OCI-LY3 (cell line): ENCODE results near the gene C19orf73.
"Not testable (repeated sequence)": the region's sequence is repeated elsewhere in the genome, so short reads cannot be mapped to it uniquely, and the experiment has no call there.

ENCODE experiments used
- H2AFZ ChIP-seq: fragments of 200-600, 300-600 bp; shearing (Covaris generic); 2 replicates; pipeline ENCODE4 v1.6.0; 2014; ENCODE audit warnings: antibody characterized with exemption, low read depth, low read length
- H3K27ac ChIP-seq: fragments of 200-600, 300-600 bp; sonication (generic); 2 replicates; pipeline ENCODE4 v1.5.1; 2014; ENCODE audit warnings: mild to moderate bottlenecking, low read length, moderate library complexity, mixed read lengths
- H3K27me3 ChIP-seq: fragments of 200-600, 300-600 bp; sonication (generic); 2 replicates; pipeline ENCODE4 v1.6.1; 2014; ENCODE audit warnings: low read depth, low read length, mixed read lengths
- H3K36me3 ChIP-seq: fragments of 200-600, 300-600 bp; sonication (generic); replicated peaks from 2 replicates; pipeline ENCODE3; 2014; ENCODE audit warnings: low read depth, low read length, mixed read lengths
- H3K4me1 ChIP-seq: fragments of 300-600, 200-600 bp; sonication (generic); 2 replicates; pipeline ENCODE4 v1.6.1; 2014; ENCODE audit warnings: low read length, mixed read lengths
- H3K4me2 ChIP-seq: fragments of 200-600, 300-600 bp; sonication (generic); 2 replicates; pipeline ENCODE4 v1.6.1; 2014; ENCODE audit warnings: low read length, mixed read lengths
- H3K4me3 ChIP-seq: fragments of 300-600, 200-600 bp; sonication (generic); 2 replicates; pipeline ENCODE4 v1.5.1; 2014; ENCODE audit warnings: antibody characterized with exemption, mild to moderate bottlenecking, low read length, moderate library complexity
- H3K79me2 ChIP-seq: fragments of 300-600, 200-600 bp; shearing (Covaris generic); 2 replicates; pipeline ENCODE4 v1.6.1; 2014; ENCODE audit warnings: mild to moderate bottlenecking, low read length, mixed read lengths
- H3K9ac ChIP-seq: fragments of 300-600, 200-600 bp; shearing (Covaris generic); 2 replicates; pipeline ENCODE4 v1.6.0; 2014; ENCODE audit warnings: mild to moderate bottlenecking, low read length, moderate library complexity
- H3K9me3 ChIP-seq: fragments of 200-600, 300-600 bp; shearing (Covaris generic); 2 replicates; pipeline ENCODE4 v1.6.1; 2014; ENCODE audit warnings: low read length, mixed read lengths; ENCODE audit not compliant: insufficient read depth
- H4K20me1 ChIP-seq: fragments of 200-600, 300-600 bp; sonication (generic); 2 replicates; pipeline ENCODE4 v1.6.1; 2016; ENCODE audit warnings: low read length, mixed read lengths; ENCODE audit not compliant: insufficient read depth
- EZH2phosphoT487 ChIP-seq: fragments of 200-600 bp; shearing (Covaris generic); IDR thresholded peaks from 2 replicates; pipeline ENCODE4 v1.6.1; 2018; ENCODE audit warnings: antibody characterized with exemption, mixed run types, low read depth
- TF ChIP-seq, protein P1 (sequence below): fragments of 200-600, 300-600 bp; sonication (generic); IDR thresholded peaks from 2 replicates; pipeline ENCODE4 v1.5.1; 2014; ENCODE audit warnings: antibody characterized with exemption, low read length, low read depth

The C19orf73 gene

DNA sequence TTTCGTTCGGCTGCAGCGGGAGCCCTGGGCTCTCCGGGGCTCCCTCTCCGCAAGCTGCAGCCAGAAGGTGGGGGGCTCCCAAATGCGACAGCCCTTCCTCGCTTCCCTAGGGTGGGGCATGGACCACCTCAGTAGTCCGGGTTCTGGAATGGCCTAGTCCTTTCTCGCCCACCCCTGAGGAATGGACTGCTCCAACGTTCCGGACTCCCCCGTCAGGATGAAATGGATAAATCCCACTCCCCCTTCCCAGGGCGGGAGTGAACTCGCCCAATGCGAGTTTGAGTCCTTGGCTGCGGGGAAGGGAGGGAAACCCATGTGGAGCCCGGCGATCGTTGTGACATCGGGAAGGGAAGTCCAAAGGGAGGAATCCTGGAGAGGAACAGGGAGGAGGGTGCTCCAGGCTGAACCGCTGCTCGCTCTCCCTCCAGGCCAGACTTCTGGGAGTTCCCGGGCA, 30.7 kb upstream of the C19orf73 start:
- peak overlapping the region; percentile 83 for H3K4me3 ChIP-seq
- TF ChIP-seq, protein P1, sequence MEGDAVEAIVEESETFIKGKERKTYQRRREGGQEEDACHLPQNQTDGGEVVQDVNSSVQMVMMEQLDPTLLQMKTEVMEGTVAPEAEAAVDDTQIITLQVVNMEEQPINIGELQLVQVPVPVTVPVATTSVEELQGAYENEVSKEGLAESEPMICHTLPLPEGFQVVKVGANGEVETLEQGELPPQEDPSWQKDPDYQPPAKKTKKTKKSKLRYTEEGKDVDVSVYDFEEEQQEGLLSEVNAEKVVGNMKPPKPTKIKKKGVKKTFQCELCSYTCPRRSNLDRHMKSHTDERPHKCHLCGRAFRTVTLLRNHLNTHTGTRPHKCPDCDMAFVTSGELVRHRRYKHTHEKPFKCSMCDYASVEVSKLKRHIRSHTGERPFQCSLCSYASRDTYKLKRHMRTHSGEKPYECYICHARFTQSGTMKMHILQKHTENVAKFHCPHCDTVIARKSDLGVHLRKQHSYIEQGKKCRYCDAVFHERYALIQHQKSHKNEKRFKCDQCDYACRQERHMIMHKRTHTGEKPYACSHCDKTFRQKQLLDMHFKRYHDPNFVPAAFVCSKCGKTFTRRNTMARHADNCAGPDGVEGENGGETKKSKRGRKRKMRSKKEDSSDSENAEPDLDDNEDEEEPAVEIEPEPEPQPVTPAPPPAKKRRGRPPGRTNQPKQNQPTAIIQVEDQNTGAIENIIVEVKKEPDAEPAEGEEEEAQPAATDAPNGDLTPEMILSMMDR: no peak
- TF ChIP-seq EZH2phosphoT487: no peak
- H2AFZ ChIP-seq: peak overlapping the region; percentile 86
- peak overlapping the region; percentile 88 for H3K4me2 ChIP-seq
- peaks cover 31% of the 10 kb centered on the region for H3K4me1 ChIP-seq
- H3K36me3 ChIP-seq: no peaks in the 10 kb centered on the region
- H3K27ac ChIP-seq: peak overlapping the region; percentile 74
- no peaks in the 10 kb centered on the region for H4K20me1 ChIP-seq
- H3K9me3 ChIP-seq: no peaks in the 10 kb centered on the region
- H3K79me2 ChIP-seq: no peaks in the 10 kb centered on the region
- 0 out of 2 replicates have a peak, but pooled peaks cover 3% of the 10 kb centered on the region for H3K27me3 ChIP-seq
- peak overlapping the region; percentile 76 for H3K9ac ChIP-seq

DNA sequence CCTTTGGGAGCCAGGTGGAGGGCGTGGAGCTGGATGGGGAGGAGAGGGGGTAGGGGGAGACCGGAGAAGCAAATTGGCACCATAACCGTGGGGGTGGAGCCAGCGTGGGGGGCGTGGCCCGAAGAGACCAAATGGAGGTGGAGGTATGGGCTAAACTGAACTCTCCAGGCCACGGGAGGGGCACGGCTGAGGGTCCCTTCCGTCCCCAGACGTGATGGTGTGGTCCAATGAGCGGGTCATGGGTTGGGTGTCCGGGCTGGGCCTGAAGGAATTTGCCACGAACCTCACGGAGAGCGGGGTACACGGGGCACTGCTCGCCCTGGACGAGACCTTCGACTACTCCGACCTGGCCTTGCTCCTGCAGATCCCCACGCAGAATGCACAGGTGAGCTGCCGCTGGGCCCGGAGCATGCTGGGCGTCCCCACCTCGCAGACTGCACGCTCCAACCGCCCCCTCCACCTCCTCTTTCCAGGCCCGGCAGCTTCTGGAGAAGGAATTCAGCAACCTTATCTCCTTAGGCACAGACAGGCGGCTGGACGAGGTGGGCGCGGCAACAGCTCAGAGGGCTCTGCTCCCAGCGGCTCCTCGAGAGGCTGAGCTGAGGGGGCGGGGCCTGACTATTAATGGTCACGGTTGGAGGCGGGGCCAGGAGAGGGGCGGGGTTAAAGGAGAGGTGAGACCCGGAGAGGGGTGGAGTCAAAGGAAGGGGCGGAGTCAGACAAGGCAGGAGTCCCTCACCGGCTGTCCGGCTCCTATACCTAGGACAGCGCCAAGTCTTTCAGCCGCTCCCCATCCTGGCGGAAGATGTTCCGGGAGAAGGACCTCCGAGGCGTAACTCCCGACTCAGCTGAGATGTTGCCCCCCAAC, 30.1 kb upstream of the C19orf73 start:
- H3K9me3 ChIP-seq: no peaks in the 10 kb centered on the region
- peak overlapping the region; percentile 83 for H3K4me3 ChIP-seq
- peak overlapping the region; percentile 88 for H3K4me2 ChIP-seq
- no peaks in the 10 kb centered on the region for H3K36me3 ChIP-seq
- peak overlapping the region; percentile 76; the same call in 1 of the 2 replicates for H3K9ac ChIP-seq
- 0 out of 2 replicates have a peak, but pooled peaks cover 3% of the 10 kb centered on the region for H3K27me3 ChIP-seq
- no peaks in the 10 kb centered on the region for H3K79me2 ChIP-seq
- no peak for TF ChIP-seq EZH2phosphoT487
- TF ChIP-seq, protein P1: no peak
- no peak overlapping the region for H2AFZ ChIP-seq
- no peaks in the 10 kb centered on the region for H4K20me1 ChIP-seq
- H3K27ac ChIP-seq: no peak overlapping the region
- H3K4me1 ChIP-seq: peaks cover 31% of the 10 kb centered on the region

DNA sequence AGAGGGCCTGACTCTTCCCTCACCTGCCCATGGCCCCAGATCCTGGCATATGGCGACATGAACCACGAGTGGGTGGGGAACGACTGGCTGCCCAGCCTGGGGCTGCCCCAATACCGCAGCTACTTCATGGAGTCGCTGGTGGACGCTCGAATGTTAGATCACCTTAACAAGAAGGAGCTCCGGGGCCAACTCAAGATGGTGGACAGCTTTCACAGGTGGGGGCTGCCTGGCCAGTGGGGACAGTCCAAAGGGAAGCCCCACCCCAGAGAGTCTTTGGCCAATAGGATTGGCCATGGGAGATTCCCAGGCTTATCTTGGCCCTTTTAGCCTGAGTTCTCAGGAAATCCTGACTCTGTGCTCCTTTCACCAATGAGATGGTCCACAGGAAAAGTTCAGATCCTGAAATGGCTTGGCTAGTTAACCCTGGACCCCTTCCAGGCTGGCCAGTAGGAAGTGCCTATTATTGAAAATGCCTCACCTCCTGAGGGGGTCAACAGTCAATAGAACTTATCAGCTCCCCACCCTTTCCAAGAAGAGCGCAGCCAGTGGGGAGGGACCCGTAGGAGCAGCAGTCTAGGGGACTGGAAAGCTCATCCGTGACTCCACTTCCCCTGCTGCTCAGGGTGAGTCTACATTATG, 29.2 kb upstream of the C19orf73 start:
- no peaks in the 10 kb centered on the region for H4K20me1 ChIP-seq
- H3K4me1 ChIP-seq: peaks cover 31% of the 10 kb centered on the region
- no peak overlapping the region for H3K27ac ChIP-seq
- H3K36me3 ChIP-seq: no peaks in the 10 kb centered on the region
- H2AFZ ChIP-seq: no peak overlapping the region
- no peaks in the 10 kb centered on the region for H3K9me3 ChIP-seq
- H3K79me2 ChIP-seq: no peaks in the 10 kb centered on the region
- H3K4me2 ChIP-seq: no peak overlapping the region
- no peak overlapping the region for H3K9ac ChIP-seq
- TF ChIP-seq, protein P1: no peak
- TF ChIP-seq EZH2phosphoT487: no peak
- H3K27me3 ChIP-seq: 0 out of 2 replicates have a peak, but pooled peaks cover 3% of the 10 kb centered on the region
- H3K4me3 ChIP-seq: no peak overlapping the region

DNA sequence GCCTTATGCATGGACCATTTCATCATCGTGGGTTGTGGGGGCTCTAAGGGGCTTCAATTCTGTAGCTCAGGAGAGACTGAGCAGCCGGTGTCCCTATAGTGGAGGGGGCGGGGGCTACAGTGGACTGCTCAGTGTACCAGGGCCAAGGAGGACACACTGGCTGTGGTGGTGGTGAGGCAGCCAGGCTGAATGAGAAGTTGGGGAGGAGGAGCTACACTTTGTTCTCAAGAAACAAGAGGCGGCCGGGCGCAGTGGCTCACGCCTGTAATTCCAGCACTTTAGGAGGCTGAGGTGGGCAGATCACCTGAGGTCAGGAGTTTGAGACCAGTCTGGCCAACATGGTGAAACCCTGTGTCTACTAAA, 27.4 kb upstream of the C19orf73 start:
- not testable (repeated sequence) for H3K9ac ChIP-seq, H3K27ac ChIP-seq, H4K20me1 ChIP-seq, H3K36me3 ChIP-seq, H3K79me2 ChIP-seq, H3K9me3 ChIP-seq, H3K27me3 ChIP-seq
- H3K4me1 ChIP-seq: peaks cover 24% of the 10 kb centered on the region
- peak overlapping the region; percentile 58 for H2AFZ ChIP-seq
- peak overlapping the region; percentile 73 for H3K4me3 ChIP-seq
- peak overlapping the region; percentile 84 for H3K4me2 ChIP-seq
